ENCODE data around the gene PTPRF. TPM values are rescaled to one million over a fixed set of nuclear protein-coding genes. Genes with fewer than 3 reads are reported as not detected.

The PTPRF gene
- total and polyA plus RNA-seq, 11 donors: 0.91 to 74.1 (median 5.8) TPM

GRCh38 chr1:43592051-43592665 is 61.5 kb downstream of the PTPRF start:
- Histone ChIP-seq H3K9me3 (no peaks in the 10 kb centered on the region), H3K4me3 (no peak overlapping the region), H3K27ac (no peak overlapping the region), H3K27me3 (no peaks in the 10 kb centered on the region), H3K36me3 (no peaks in the 10 kb centered on the region), H3K4me1 (no peaks in the 10 kb centered on the region)
- intact Hi-C loops (cut with DNase I): no loop called here
- TF ChIP-seq POLR2A (IDR thresholded peaks at IDR 0.05): no peak
- no peak for TF ChIP-seq CTCF (IDR thresholded peaks at IDR 0.05)
- DNase-seq (no peak), ATAC-seq (no peak)
- 92 to 98% (median 94%) methylated on average over 10 to 11 of the region's 11 CpGs for WGBS, 4 donors

- H3K9me3 ChIP-seq: no peaks in the 10 kb centered on the region
- no peak for DNase-seq
- intact Hi-C loops (cut with DNase I): no loop called here
- no peak overlapping the region for H3K4me3 ChIP-seq
- no peaks in the 10 kb centered on the region for H3K4me1 ChIP-seq
- H3K27ac ChIP-seq: no peak overlapping the region
- ATAC-seq: no peak
- no peaks in the 10 kb centered on the region for H3K27me3 ChIP-seq
- no peak for TF ChIP-seq POLR2A (IDR thresholded peaks at IDR 0.05)
- no peak for TF ChIP-seq CTCF (IDR thresholded peaks at IDR 0.05)
- no peaks in the 10 kb centered on the region for H3K36me3 ChIP-seq
- 85 to 92% (median 90%) methylated on average over 16 of the region's 16 CpGs for whole genome bisulfite sequencing, 4 donors
Measured at GRCh38 chr1:43592974-43593683, 62.4 kb downstream of the PTPRF start.

- H3K4me1 ChIP-seq: no peaks in the 10 kb centered on the region
- no peak overlapping the region for H3K4me3 ChIP-seq
- no peak for TF ChIP-seq POLR2A (IDR thresholded peaks at IDR 0.05)
- no peak for TF ChIP-seq CTCF (IDR thresholded peaks at IDR 0.05)
- 76 to 90% (median 84%) methylated on average over 7 to 8 of the region's 8 CpGs for WGBS, 4 donors
- DNase-seq: no peak
- no peaks in the 10 kb centered on the region for H3K36me3 ChIP-seq
- H3K27ac ChIP-seq: no peak overlapping the region
- H3K27me3 ChIP-seq: no peaks in the 10 kb centered on the region
- no peak for ATAC-seq
- intact Hi-C loops (cut with DNase I): no loop called here
- no peaks in the 10 kb centered on the region for H3K9me3 ChIP-seq
Measured at GRCh38 chr1:43596579-43596978, 65.9 kb downstream of the PTPRF start.

- Histone ChIP-seq H3K27me3 (no peaks in the 10 kb centered on the region), H3K4me1 (no peaks in the 10 kb centered on the region), H3K4me3 (no peak overlapping the region), H3K27ac (no peak overlapping the region), H3K36me3 (no peaks in the 10 kb centered on the region), H3K9me3 (no peaks in the 10 kb centered on the region)
- intact Hi-C loops (cut with DNase I): no loop called here
- TF ChIP-seq CTCF (IDR thresholded peaks at IDR 0.05) (no peak), POLR2A (IDR thresholded peaks at IDR 0.05) (no peak)
- ATAC-seq (no peak), DNase-seq (no peak)
- 77 to 93% (median 91%) methylated on average over 5 of the region's 5 CpGs for WGBS, 4 donors
Measured at GRCh38 chr1:43597028-43597427, 66.3 kb downstream of the PTPRF start.
